ENCODE measurements around the gene DNAJC5. TPM values are rescaled to one million over a fixed set of nuclear protein-coding genes. Genes with fewer than 3 reads are reported as not detected.
"Not testable (repeated sequence)": the region's sequence is repeated elsewhere in the genome, so short reads cannot be mapped to it uniquely, and the experiment has no call there.

The DNAJC5 gene
- total RNA-seq, 1 donor from 2014 or later: 49.8 TPM

DNA sequence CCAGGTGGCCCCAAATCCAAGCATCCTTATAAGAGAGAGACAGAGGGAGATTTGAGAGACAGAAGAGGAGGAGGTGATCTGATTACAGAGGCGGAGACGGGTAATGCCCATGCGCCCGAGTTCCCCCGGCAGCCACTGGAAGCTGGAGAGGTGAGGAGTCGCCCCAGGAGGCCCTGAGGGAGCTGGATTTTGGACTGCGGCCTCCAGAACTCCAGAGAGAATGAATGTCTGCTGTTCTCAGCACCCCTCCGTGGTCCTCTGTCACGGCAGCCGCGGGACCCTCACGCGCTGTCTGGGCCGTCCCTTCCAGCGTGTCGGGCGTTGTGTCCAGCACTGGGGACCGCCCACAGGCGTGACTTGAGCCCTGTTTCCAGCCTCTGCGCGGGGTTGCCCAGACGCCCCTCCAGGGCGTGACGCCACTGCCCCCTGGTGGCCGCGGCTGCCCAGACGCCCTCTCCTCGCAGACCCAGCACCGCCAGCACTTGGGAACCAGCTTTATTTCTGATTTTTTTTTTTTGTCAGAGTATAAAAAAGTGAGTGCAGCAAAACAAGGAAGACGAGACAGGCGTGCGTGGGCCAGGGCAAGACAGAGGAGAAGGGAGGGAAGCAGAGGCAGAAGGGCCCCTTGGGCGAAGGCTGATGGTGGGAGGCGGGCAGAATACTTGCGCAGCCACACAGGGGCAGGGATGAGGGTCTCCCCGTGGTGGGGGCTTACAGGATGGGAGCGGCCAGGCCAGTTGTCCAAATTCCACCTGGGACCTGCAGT, 78.9 kb downstream of the DNAJC5 start:
- intact Hi-C loops (cut with DNase I): loop anchor here (5.0 kb wide), 1 partner anchor 437 kb away; the partner anchor contains the start of gene PTK6
- Histone ChIP-seq H3K9me3 (no peaks in the 10 kb centered on the region), H3K27me3 (no peaks in the 10 kb centered on the region), H3K27ac (no peak overlapping the region), H3K4me3 (peak overlapping the region; percentile 43), H3K36me3 (no peaks in the 10 kb centered on the region), H3K4me1 (peaks cover 29% of the 10 kb centered on the region)
- DNase-seq (peak; percentile 95), ATAC-seq (peak; percentile 90)
- TF ChIP-seq CTCF (IDR thresholded peaks at IDR 0.05): peak; percentile 99

DNA sequence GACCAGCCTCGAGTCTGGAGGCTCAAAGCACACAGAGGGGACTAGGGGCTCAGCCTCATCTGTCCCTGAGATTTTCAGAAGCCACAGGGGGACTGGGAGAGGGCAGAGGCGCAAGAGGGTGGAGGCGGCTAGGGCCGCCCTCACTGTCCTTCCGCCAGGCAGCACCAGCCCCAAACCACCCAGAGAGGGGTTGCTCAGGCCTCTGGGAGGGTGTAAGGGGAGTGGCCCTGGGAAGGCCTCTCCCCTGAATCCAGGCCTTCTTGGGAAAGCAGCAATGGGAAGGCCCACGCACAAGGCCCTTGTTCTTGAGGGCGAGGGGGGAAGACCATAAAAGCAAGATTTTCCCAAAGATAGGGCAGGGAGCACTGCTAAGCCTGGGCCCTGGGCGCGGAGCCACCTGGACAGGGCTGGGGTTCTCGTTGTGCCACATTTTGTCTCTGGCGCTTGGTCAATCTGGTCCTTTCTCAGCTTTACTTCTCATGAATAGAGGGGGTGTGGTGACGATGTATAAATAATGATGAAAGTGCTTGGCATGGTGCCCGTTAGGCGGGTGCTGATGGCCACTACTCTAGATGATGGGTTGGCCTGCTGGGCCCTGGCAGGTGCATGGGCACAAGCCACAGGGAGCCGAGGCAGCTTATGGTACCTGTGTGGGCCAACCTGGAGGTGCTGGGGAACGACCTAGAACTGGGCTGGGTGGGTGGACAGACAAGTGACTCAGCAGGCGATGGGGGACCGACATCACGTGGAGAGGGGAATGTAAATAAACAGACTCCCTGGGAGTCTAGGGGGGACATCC, 79.7 kb downstream of the DNAJC5 start:
- Histone ChIP-seq H3K27me3 (no peaks in the 10 kb centered on the region), H3K36me3 (no peaks in the 10 kb centered on the region), H3K4me1 (peaks cover 26% of the 10 kb centered on the region), H3K4me3 (no peak overlapping the region), H3K27ac (no peak overlapping the region), H3K9me3 (no peaks in the 10 kb centered on the region)
- ATAC-seq: no peak
- DNase-seq: peak; percentile 64
- TF ChIP-seq CTCF (IDR thresholded peaks at IDR 0.05): no peak
- intact Hi-C loops (cut with DNase I): loop anchor here (5.0 kb wide), 1 partner anchor 437 kb away; the partner anchor contains the start of gene PTK6

- H3K27me3 ChIP-seq; DNase-seq; ATAC-seq; H3K9me3 ChIP-seq; intact Hi-C loops (cut with DNase I); H3K4me3 ChIP-seq; H3K27ac ChIP-seq; H3K36me3 ChIP-seq: not testable (repeated sequence)
- peaks cover 31% of the 10 kb centered on the region for H3K4me1 ChIP-seq
Observed at GRCh38 chr20:63976511-63976910, 81.6 kb downstream of the DNAJC5 start.

GRCh38 chr20:63976980-63977738, 82.2 kb downstream of the DNAJC5 start:
- no peak overlapping the region for H3K27ac ChIP-seq
- H3K4me1 ChIP-seq: peaks cover 33% of the 10 kb centered on the region
- intact Hi-C loops (cut with DNase I): no loop called here
- ATAC-seq (no peak), DNase-seq (no peak)
- no peak for TF ChIP-seq CTCF (IDR thresholded peaks at IDR 0.05)
- H3K36me3 ChIP-seq: no peaks in the 10 kb centered on the region
- no peaks in the 10 kb centered on the region for H3K27me3 ChIP-seq
- H3K9me3 ChIP-seq: no peaks in the 10 kb centered on the region
- H3K4me3 ChIP-seq: no peak overlapping the region

- Histone ChIP-seq H3K27ac (no peak overlapping the region), H3K9me3 (no peaks in the 10 kb centered on the region), H3K4me3 (no peak overlapping the region), H3K4me1 (peaks cover 37% of the 10 kb centered on the region), H3K27me3 (no peaks in the 10 kb centered on the region), H3K36me3 (no peaks in the 10 kb centered on the region)
- TF ChIP-seq CTCF (IDR thresholded peaks at IDR 0.05): no peak
- DNase-seq: no peak
- intact Hi-C loops (cut with DNase I): no loop called here
- no peak for ATAC-seq
Observed at GRCh38 chr20:63977739-63978276, 82.9 kb downstream of the DNAJC5 start.

Measured in upper lobe of right lung (tissue), 1 donor.